ENCODE data around the gene ZBED1.
"Not testable (repeated sequence)": the region's sequence is repeated elsewhere in the genome, so short reads cannot be mapped to it uniquely, and the experiment has no call there.

Gene ZBED1

DNA sequence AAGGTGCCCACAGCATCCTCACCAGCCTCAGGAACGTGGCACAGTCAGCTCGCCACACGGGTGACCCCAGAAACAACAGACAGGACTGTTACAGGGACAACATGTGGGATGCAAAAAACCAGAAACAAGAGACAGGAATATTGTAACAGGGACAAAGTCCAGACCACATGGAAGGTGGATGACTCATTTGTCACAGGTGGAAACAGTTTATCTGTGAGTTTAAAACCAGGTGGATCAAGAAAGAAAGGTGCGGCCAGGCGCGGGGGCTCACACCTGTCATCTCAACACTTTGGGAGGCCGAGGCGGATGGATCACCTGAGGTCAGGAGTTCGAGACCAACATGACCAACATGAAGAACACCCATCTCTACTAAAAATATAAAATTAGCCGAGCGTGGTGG lies 23.5 kb downstream of the ZBED1 start:
- not testable (repeated sequence) for FAIRE-seq; DNase-seq (ENCODE audit: low spot score)

DNA sequence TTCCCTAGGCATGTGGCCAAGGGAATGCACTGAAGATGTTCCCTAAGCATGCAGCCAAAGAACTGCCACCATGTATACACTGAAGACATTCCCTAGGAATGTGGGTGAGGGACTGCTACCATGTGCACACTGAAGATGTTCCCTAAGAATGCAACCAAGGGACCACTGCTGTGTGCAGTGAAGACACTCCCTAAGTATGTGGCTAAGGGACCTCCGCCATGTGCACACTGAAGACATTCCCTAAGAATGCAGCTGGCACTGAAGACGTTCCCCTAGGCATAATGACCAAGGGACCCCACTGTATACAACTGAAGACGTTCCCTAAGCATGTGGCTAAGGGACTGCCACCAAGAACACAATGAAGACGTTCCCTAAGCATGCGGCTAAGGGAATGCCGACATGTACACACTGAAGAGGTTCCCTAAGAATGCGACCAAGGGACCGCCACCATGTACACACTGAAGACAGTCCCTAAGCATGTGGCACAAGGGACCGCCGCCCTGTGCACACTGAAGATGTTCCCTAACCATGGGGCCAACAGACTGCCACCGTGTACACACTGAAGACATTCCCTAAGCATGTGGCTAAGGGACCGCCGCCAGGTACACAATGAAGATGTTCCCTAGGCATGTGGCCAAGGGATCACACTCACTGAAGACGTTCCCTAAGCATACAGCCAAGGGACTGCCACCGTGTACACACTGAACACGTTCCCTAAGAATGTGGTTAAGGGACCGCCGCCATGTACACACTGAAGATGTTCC lies 25.6 kb downstream of the ZBED1 start:
- no peak for FAIRE-seq
- no peak for DNase-seq (ENCODE audit: low spot score)

DNA sequence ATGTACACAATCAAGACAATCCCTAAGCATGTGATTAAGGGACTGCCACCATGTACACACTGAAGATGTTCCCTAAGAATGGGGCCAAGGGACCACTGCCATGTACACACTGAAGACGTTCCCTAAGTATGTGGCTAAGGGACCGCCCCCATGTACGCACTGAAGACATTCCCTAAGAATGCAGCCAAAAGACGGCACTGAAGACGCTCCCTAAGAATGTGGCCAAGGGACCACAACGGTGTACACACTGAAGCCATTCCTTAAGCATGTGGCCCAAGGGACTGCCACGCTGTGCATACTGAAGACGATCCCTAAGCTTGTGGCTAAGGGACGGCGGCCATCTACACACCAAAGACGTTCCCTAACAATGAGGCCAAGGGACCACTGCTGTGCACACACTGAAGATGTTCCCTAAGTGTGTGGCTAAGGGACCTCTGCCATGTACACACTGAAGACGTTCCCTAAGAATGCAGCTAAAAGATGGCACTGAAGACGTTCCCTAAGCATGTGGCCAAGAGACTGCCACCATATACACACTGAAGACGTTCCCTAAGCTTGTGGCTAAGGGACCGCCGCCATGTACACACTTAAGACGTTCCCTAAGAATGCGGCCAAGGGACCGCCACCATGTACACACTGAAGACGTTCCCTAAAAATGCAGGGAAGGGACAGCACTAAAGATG lies 26.4 kb downstream of the ZBED1 start:
- DNase-seq (ENCODE audit: low spot score) (no peak), FAIRE-seq (no peak)

DNA sequence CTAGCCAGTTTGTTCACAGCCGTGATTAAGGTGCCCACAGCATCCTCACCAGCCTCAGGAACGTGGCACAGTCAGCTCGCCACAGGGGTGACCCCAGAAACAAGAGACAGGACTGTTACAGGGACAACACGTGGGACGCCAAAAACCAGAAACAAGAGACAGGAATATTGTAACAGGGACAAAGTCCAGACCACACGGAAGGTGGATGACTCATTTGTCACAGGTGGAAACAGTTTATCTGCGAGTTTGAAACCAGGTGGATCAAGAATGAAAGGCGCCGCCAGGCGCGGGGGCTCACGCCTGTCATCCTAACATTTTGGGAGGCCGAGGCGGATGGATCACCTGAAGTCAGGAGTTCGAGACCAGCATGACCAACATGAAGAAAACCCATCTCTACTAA lies 27.7 kb downstream of the ZBED1 start:
- not testable (repeated sequence) for FAIRE-seq; DNase-seq (ENCODE audit: low spot score)

DNA sequence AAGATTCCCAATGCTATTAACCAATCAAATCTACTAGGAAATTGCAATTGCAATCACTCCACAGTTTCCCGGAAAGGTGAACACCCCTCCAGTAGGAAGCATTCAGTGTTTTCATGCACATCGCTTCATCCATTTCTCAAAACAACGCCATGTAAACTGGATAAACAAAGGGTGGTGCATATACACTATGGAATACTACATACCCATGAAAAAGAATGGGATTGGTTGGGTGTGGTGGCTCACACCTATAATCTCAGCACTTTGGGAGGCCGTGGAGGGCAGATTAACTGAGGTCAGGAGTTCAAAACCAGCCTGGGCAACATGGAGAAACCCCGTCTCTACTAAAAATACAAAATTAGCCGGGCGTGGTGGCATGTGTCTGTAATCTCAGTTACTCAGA lies 29.1 kb downstream of the ZBED1 start:
- FAIRE-seq = no peak
- no peak for DNase-seq (ENCODE audit: low spot score)

DNA sequence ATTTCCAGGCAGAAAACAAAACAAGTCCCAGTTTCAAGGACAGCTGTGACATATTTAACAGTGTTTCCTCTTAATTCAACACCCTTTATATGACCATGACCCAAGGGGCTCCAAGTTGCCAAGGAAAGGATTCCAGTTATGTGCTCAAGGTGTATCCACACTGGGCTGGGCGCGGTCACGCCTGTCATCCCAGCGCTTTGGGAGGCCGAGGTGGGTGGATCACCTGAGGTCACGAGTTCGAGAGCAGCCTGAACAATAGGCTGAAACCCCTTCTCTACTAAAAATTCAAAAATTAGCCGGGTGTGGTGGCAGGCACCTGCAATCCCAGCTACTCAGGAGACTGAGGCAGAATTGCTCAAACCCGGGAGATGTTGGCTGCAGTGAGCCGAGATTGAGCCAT lies 29.6 kb downstream of the ZBED1 start:
- DNase-seq (ENCODE audit: low spot score); FAIRE-seq: not testable (repeated sequence)

DNA sequence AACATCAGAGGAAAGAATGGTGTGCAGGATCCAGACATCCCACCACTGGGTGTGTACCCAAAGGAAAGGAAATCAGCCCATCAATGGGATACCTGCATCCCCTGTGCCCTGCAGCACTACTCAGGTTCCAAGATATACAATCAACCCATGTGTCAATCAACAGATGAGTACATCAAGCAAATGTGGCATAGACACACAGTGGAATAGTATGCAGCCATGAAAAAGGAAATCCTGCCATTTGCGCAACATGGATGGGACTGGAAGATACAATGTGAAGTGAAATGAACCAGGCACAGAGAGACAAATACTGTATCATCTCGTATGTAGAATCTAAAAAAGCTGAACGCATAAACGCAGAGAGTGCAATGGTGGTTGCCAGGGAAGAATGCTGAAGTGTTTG lies 30.9 kb downstream of the ZBED1 start:
- DNase-seq (ENCODE audit: low spot score); FAIRE-seq: not testable (repeated sequence)

DNA sequence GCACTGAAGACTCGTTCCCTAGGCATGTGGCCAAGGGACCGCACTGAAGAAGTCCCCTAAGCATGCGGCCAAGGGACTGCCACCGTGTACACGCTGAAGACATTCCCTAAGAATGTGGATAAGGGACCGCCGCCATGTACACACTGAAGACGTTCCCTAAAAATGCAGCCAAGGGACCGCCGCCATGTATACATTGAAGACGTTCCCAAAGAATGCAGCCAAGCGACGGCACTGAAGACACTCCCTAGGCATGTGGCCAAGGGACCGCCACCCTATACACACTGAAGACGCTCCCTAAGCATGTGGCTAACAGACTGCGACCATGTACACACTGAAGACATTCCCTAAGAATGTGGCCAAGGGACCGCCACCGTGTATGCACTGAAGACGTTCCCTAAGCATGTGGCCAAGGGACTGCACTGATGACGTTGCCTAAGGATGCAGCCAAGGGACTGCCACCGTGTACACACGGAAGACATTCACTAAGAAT lies 31.5 kb downstream of the ZBED1 start:
- no peak for DNase-seq (ENCODE audit: low spot score)
- FAIRE-seq = no peak

DNA sequence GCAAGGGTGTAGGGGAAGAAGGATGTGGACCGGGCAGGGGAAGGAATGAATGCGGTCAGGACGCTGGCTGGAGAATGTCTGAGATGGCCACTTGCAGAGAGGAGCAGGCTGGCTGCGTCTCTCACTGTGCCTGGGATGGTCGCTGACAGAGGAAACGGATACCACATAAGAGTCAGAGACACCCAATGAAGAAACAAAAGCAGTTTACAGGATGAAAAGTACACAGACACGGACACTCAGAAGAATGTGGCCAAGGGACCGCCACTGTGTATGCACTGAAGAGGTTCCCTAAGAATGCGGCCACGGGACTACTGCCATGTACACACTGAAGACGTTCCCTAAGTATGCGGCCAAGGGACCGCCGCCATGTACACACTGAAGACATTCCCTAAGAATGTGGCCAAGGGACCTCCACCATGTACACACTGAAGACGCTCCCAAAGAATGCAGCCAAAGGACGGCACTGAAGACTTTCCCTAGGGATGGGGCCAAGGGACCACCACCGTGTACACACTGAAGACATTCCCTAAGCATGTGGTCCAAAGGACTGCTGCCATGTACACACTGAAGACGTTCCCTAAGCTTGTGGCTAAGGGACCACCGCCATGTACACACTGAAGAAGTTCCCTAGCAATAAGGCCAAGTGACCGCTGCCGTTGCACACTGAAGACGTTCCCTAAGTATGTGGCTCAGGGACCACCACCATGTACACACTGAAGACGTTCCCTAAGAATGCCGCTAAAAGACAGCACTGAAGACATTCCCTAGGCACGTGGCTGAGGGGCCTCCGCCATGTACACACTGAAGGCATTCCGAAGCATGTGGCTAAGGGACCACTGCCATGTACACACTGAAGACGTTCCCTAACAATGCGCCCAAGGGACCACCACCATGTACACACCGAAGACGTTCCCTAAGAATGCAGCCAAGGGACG lies 32.2 kb downstream of the ZBED1 start:
- FAIRE-seq (no peak), DNase-seq (ENCODE audit: low spot score) (no peak)

DNA sequence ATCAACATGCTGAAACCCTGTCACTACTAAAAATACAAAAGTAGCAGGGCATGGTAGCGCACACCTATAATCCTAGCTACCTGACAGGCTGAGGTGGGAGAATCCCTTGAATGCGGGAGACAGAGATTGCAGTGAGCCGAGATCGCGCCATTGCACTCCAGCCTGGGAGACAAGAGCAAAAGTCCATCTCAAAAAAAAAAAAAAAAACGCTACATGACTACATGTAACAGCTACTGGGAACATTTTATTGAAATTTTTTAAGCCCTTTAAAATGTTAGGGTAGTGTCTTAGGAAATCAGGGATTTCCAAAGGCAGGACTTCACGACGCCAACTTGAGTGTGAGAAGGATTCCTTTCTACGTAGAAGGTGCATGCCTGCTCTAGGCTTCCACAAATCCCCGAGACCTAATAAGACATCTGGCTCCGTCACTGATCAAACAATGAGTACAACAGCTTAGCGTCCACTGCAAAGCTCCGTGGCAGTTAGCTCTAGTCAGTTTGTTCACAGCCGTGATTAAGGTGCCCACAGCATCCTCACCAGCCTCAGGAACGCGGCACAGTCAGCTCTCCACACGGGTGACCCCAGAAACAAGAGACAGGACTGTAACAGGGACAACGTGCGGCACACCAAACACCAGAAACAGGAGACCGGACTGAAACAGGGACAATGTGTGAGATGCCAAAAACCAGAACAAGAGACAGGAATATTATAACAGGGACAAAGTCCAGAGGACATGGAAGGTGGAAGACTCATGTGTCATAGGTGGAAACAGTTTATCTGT lies 33.7 kb downstream of the ZBED1 start:
- FAIRE-seq (no peak), DNase-seq (ENCODE audit: low spot score) (no peak)

DNA sequence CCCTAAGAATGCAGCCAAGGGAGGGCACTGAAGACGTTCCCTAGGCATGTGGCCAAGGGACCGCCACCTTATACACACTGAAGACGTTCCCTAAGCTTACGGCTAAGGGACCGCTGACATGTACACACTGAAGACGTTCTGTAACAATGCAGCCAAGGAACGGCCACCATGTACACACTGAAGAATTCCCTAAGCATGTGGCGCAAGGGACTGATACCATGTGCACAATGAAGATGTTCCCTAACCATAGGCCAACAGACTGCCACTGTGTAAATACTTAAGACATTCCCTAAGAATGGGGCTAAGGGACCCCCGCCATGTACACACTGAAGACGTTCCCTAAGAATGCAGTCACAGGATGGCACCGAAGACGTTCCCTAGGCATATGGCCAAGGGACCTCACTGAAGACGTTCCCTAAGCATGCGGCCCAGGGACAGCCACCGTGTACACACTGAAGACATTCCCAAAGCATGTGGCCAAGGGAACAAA lies 36.1 kb downstream of the ZBED1 start:
- DNase-seq (ENCODE audit: low spot score) (peak; percentile 93), FAIRE-seq (peak; percentile 35)

DNA sequence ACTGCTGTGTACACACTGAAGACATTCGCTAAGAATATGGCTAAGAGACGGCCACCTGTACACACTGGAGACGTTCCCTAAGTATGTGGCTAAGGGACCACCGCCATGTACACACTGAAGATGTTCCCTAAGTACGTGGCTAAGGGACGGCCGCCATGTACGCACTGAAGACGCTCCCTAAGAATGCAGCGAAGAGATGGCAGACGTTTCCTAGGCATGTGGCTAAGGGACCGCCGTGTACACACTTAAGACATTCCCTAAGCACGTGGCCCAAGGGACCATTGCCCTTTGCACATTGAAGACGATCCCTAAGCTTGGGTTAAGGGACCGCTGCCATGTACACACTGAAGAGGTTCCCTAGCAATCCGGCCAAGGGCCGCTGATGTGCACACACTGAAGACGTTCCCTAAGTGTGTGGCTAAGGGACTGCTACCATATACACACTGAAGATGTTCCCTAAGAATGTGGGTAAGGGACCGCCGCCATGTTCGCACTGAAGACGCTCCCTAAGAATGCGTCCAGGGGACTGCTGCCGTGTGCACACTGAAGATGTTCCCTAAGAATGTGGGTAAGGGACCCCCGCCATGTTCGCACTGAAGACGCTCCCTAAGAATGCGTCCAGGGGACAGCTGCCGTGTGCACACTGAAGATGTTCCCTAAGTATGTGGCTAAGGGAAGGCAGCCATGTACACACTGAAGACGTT lies 36.7 kb downstream of the ZBED1 start:
- DNase-seq (ENCODE audit: low spot score) (peak; percentile 94), FAIRE-seq (no peak)

DNA sequence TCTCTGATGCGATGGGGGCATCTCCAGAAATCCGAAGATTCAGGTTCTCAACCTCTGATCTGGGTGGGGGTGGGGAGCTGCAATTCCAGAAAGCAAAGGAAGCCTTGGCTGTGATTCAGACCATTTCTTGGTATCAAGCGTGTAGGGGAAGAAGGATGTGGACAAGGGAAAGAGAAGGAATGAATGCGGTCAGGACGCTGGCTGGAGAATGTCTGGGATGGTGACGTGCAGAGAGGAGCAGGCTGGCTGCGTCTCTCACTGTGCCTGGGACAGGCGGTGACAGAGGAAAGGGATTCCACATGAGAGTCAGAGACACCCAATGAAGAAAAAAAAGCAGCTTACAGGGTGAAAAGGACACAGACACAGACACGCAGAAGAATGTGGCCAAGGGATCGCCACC lies 37.3 kb downstream of the ZBED1 start:
- DNase-seq (ENCODE audit: low spot score) (peak; percentile 85), FAIRE-seq (peak; percentile 82)

DNA sequence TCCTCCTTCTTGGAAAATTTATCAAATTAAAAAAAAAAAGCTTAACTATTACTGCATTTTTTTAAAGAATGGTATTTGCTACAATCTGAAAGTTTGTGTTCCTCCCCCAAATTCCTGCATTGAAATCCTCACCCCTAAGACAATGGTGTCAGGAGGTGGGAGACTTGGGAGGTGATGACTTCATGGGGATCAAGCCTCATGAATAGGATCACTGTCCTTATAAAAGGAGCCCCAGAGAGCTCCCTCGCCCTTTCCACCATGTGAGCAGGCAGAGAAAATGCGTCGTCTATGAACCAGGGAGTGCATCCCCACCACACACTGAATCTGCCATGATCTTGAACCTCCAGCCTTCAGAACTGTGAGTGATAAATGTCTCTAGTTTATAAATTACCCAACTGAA lies 38.0 kb downstream of the ZBED1 start:
- FAIRE-seq (no peak), DNase-seq (ENCODE audit: low spot score) (no peak)

DNA sequence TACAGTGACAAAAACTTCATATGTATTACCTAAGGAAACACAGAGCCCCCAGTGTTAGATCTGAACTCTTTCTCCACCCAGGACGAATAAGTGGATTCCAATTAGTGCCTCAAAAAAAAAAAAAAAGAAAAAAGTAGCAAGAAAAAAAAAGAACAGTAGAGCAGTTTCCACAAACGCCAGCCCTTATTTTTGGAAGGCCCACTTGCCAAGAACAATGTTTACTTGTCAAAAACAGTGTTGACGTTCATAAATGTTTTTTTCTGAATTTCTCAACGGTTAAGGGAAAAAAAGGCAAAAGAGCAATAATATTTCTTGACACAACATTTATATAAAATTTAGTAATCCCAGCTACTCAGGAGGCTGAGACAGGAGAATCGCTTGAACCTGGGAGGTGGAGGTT lies 38.7 kb downstream of the ZBED1 start:
- no peak for DNase-seq (ENCODE audit: low spot score)
- no peak for FAIRE-seq

DNA sequence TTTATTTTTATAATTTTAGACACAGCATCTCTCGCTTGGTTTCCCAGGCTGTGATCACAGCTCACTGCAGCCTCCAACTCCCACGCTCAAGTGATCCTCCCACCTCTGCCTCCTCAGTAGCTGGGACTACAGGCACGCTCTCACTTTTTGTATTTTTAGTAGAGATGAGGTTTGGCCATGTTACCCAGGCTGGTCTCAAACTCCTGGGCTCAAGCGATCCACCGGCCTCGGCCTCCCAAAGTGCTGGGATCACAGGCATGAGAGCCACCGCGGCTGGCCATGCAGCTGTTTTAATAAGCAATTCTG lies 39.1 kb downstream of the ZBED1 start:
- DNase-seq (ENCODE audit: low spot score) = no peak
- no peak for FAIRE-seq

DNA sequence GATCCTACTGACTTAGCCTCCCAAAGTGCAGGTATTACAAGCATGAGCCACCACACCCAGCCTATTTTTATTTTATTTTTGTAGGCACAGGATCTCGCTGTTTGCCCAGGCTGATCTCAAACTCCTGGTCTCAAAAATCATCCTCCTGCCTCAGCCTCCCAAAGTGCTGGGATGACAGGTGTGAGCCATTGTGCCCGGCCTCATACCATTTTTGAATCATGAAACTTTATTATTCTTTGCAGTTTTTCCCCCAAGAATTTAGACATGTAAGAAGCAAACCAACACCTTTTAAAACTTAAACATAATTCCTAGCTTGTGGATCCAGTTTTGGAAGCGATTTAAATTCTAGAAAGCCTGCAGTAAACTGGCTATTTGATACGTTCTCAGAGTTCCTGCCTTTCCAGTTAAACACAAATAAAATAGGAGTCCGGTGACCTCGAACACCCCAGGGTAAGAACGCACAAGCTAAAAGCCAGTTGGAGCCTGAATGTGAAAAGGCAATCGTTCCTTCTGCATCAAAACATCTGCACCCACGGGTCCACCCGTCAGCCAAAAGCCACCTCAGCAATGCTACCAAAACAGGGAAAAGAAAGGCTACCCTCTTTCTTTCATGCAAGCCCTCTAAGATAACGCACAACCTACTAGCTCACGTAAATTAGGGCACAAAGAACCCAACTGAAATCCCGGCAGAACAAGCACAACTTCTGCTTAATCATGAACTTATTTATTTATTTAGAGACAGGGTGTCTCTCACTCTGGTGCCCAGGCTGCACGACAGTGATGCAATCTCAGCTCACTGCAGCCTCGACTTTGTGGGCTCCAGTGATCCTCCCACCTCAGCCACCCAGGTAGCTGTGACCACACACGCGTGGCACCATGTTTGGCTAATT lies 39.7 kb downstream of the ZBED1 start:
- not testable (repeated sequence) for FAIRE-seq; DNase-seq (ENCODE audit: low spot score)

DNA sequence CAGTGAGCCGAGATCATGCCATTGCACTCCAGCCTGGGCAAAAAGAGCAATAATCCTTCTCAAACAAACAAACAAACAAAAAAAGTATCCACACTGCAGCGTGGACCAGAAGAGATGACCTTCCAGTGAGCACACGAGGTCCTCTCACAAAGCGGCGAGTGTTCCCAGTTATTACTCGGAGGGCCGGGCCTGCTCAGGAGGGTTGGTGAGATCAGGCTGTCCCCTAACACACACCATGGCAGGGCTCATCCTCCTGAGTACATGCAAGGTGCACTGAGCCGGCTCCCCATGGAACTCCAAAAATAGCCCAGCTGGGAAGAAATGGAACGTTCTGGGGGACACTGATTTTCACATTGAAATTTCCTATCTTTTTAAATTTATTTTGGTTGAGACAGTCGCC lies 40.7 kb downstream of the ZBED1 start:
- not testable (repeated sequence) for FAIRE-seq; DNase-seq (ENCODE audit: low spot score)

DNA sequence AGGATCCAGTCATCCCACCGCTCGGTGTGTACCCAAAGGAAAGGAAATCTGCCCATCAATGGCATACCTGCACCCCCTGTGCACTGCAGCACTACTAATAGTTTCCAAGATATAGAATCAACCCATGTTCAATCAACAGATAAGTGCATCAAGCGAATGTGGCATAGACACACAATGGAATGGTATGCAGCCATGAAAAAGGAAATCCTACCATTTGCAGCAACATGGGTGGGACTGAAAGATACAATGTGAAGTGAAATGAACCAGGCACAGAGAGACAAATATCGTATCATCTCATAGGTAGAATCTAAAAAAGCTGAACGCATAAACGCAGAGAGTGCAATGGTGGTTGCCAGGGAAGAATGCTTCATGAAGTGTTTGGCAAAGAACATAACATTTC lies 42.5 kb downstream of the ZBED1 start:
- FAIRE-seq (no peak), DNase-seq (ENCODE audit: low spot score) (no peak)

Measured in RCC 7860 (cell line).